GM23338 (cell line): Measurements from ENCODE around the gene CCIN. TPM values are rescaled to one million over a fixed set of nuclear protein-coding genes. Genes with fewer than 3 reads are reported as not detected.

Experiments
- ATAC-seq: fragments of 200-7000 bp; cut with Tn5 transposase; 3 replicates; pipeline ENCODE4 v1.9.1; 2020
- DNase-seq: peaks from one replicate; pipeline ENCODE4 v3.0.0-alpha.2; 2015; ENCODE audit warnings: low spot score
- H2AFZ ChIP-seq: fragments of 200-600 bp; sonication (generic); 2 replicates; pipeline ENCODE4 v1.8.0; 2016; ENCODE audit warnings: antibody characterized with exemption, mild to moderate bottlenecking, moderate library complexity
- H3F3A ChIP-seq: fragments of 200-600 bp; sonication (generic); replicated peaks from 2 replicates; pipeline ENCODE4 v1.8.0; 2017; ENCODE audit warnings: antibody characterized with exemption, mixed run types, low read depth
- H3K27ac ChIP-seq: fragments of 200-600 bp; sonication (generic); 2 replicates; pipeline ENCODE4 v1.6.1; 2016; ENCODE audit warnings: low read depth
- H3K27me3 ChIP-seq: fragments of 200-600 bp; sonication (generic); 2 replicates; pipeline ENCODE4 v1.8.0; 2016; ENCODE audit warnings: mild to moderate bottlenecking, mixed run types, moderate library complexity; ENCODE audit not compliant: insufficient read depth
- H3K36me3 ChIP-seq: fragments of 200-600 bp; sonication (generic); 2 replicates; pipeline ENCODE4 v1.8.0; 2016; ENCODE audit warnings: mild to moderate bottlenecking; ENCODE audit not compliant: insufficient read depth
- H3K4me1 ChIP-seq: fragments of 200-600 bp; sonication (generic); 2 replicates; pipeline ENCODE4 v1.8.0; 2016; ENCODE audit warnings: mild to moderate bottlenecking, moderate library complexity; ENCODE audit not compliant: insufficient read depth
- H3K4me2 ChIP-seq: fragments of 200-600 bp; sonication (generic); 2 replicates; pipeline ENCODE4 v1.7.1; 2017; ENCODE audit warnings: mixed run types
- H3K4me3 ChIP-seq: fragments of 200-600 bp; sonication (generic); 2 replicates; pipeline ENCODE4 v1.6.1; 2016; ENCODE audit warnings: mixed run types
- H3K79me2 ChIP-seq: fragments of 200-600 bp; sonication (generic); replicated peaks from 2 replicates; pipeline ENCODE4 v1.8.0; 2017; ENCODE audit warnings: mild to moderate bottlenecking; ENCODE audit not compliant: insufficient read depth
- H3K9me2 ChIP-seq: fragments of 200-600 bp; sonication (generic); 2 replicates; pipeline ENCODE4 v1.8.0; 2017; ENCODE audit not compliant: insufficient read depth
- H4K20me1 ChIP-seq: fragments of 200-600 bp; sonication (generic); replicated peaks from 2 replicates; pipeline ENCODE4 v1.8.0; 2017; ENCODE audit warnings: mild to moderate bottlenecking; ENCODE audit not compliant: insufficient read depth
- H3K27ac Mint-ChIP-seq: 2 replicates; pipeline ENCODE4 v1.8.0; 2020; ENCODE audit warnings: inconsistent platforms, mild to moderate bottlenecking, moderate library complexity, mixed read lengths
- H3K27me3 Mint-ChIP-seq: 3 replicates; pipeline ENCODE4 v1.8.0; 2022; ENCODE audit warnings: low read depth, mild to moderate bottlenecking, moderate library complexity, mixed read lengths, inconsistent platforms; ENCODE audit not compliant: insufficient read depth, poor library complexity
- H3K36me3 Mint-ChIP-seq: 3 replicates; pipeline ENCODE4 v1.8.0; 2021; ENCODE audit warnings: low read depth, mild to moderate bottlenecking, inconsistent platforms, moderate library complexity, mixed read lengths
- H3K4me1 Mint-ChIP-seq: 3 replicates; pipeline ENCODE4 v1.8.0; 2020; ENCODE audit warnings: mild to moderate bottlenecking, inconsistent platforms, mixed read lengths
- H3K4me3 Mint-ChIP-seq: 3 replicates; pipeline ENCODE4 v1.8.0; 2021; ENCODE audit warnings: moderate library complexity, mild to moderate bottlenecking, inconsistent platforms, mixed read lengths
- H3K9me3 Mint-ChIP-seq: 3 replicates; pipeline ENCODE4 v1.8.0; 2020; ENCODE audit warnings: moderate library complexity, mild to moderate bottlenecking, inconsistent platforms, mixed read lengths
- CREB1 ChIP-seq: fragments of 250-450 bp; sonication (Bioruptor Pico); IDR thresholded peaks from 2 replicates; pipeline ENCODE4 v1.5.0; 2020; ENCODE audit warnings: low read depth, mild to moderate bottlenecking, moderate library complexity
- EZH2 ChIP-seq: fragments of 200-600 bp; sonication (generic); IDR thresholded peaks from one replicate; pipeline ENCODE4 v1.8.0; 2017; ENCODE audit warnings: antibody characterized with exemption, mild to moderate bottlenecking, low read depth; ENCODE audit not compliant: unreplicated experiment
- EZH2phosphoT487 ChIP-seq: fragments of 200-600 bp; sonication (generic); IDR thresholded peaks from one replicate; pipeline ENCODE4 v1.8.1; 2018; ENCODE audit warnings: antibody characterized with exemption; ENCODE audit not compliant: unreplicated experiment
- JUNB ChIP-seq: IDR thresholded peaks from one replicate; pipeline ENCODE4 v1.6.1; 2016; ENCODE audit warnings: antibody characterized with exemption; ENCODE audit not compliant: unreplicated experiment
- NANOG ChIP-seq: IDR thresholded peaks from 2 replicates; pipeline ENCODE4 v1.6.1; 2016; ENCODE audit warnings: antibody characterized with exemption, borderline replicate concordance
- POLR2AphosphoS5 ChIP-seq: IDR thresholded peaks from 2 replicates; pipeline ENCODE4 v1.6.1; 2016; ENCODE audit warnings: antibody characterized with exemption, low read depth
- STAT1 ChIP-seq: IDR thresholded peaks from one replicate; pipeline ENCODE4 v1.6.1; 2016; ENCODE audit warnings: antibody characterized with exemption; ENCODE audit not compliant: unreplicated experiment
- ZNF331 ChIP-seq: fragments of 250-450 bp; sonication (Bioruptor Pico); IDR thresholded peaks from 2 replicates; pipeline ENCODE4 v1.5.0; 2020; ENCODE audit warnings: low read depth, mild to moderate bottlenecking, moderate library complexity
- polyA plus RNA-seq: library from polyadenylated mRNA; unstranded; fragments of >200 nt; fragmentation: Nextera tagmentation; extraction: Ambion mirVana; gene quantifications from 2 replicates; pipeline ENCODE4 v1.2.1, GENCODE V29; 2016
- total RNA-seq: library from RNA; depleted of rRNA; stranded (reverse); fragments of >200 nt; shearing (Covaris generic); gene quantifications from 2 replicates; pipeline ENCODE4 v1.2.3, GENCODE V29; 2014
- TF ChIP-seq, protein P1 (sequence below): fragments of 250-450 bp; sonication (Bioruptor Pico); IDR thresholded peaks from 2 replicates; pipeline ENCODE4 v1.5.0; 2020; ENCODE audit warnings: mild to moderate bottlenecking, moderate library complexity
- TF ChIP-seq, protein P2 (sequence below): IDR thresholded peaks from one replicate; pipeline ENCODE4 v1.6.1; 2018; ENCODE audit warnings: antibody characterized with exemption; ENCODE audit not compliant: unreplicated experiment
- TF ChIP-seq, protein P3 (sequence below), 2 experiments: fragments of 200-600 bp in 1 of 2; sonication (generic) in 1 of 2; conservative IDR thresholded peaks; 2 replicates each; pipeline versions ENCODE4 v1.5.1 to v1.6.1; 2016 to 2017; ENCODE audit warnings: antibody characterized with exemption in 2 of 2, low read depth in 2 of 2, mild to moderate bottlenecking in 2 of 2, moderate library complexity in 1 of 2

The CCIN gene
- total and polyA plus RNA-seq, 2 experiments from 2014 or later: 0.14 TPM; not detected in 1

DNA sequence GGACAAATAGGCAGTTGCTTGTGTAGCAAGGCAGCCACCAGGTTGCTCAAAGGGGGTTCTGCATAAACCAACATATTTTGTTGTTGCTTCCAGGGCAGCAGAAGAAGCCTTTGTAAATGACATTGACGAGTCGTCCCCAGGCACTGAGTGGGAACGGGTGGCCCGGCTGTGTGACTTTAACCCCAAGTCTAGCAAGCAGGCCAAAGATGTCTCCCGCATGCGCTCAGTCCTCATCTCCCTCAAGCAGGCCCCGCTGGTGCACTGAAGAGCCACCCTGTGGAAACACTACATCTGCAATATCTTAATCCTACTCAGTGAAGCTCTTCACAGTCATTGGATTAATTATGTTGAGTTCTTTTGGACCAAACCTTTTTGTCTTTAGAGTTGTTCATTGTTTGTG lies 42.3 kb downstream of the CCIN start:
- Mint-ChIP-seq H3K4me1 (no peaks in the 10 kb centered on the region), H3K27ac (no peak overlapping the region), H3K4me3 (no peak overlapping the region), H3K9me3 (no peaks in the 10 kb centered on the region), H3K27me3 (peaks cover 1% of the 10 kb centered on the region), H3K36me3 (peaks cover 69% of the 10 kb centered on the region)
- no peak for DNase-seq
- H3K4me1 ChIP-seq: no peaks in the 10 kb centered on the region
- no peak overlapping the region for H2AFZ ChIP-seq
- 0 out of 2 replicates have a peak overlapping the region, but pooled peaks have one; percentile 39 for H3K27ac ChIP-seq
- H3K27me3 ChIP-seq: no peaks in the 10 kb centered on the region
- no peak for ATAC-seq
- no peak overlapping the region for H3K4me2 ChIP-seq
- no peak for TF ChIP-seq EZH2
- TF ChIP-seq ZNF331 (CRISPR knock-in tag): no peak
- no peak for TF ChIP-seq POLR2AphosphoS5
- H3K4me3 ChIP-seq: no peak overlapping the region
- 0 out of 2 replicates have a peak, but pooled peaks cover 2% of the 10 kb centered on the region for H3F3A ChIP-seq
- H3K36me3 ChIP-seq: peaks cover 35% of the 10 kb centered on the region
- peaks cover 49% of the 10 kb centered on the region for H4K20me1 ChIP-seq
- H3K9me2 ChIP-seq: no peaks in the 10 kb centered on the region
- H3K79me2 ChIP-seq: peaks cover 68% of the 10 kb centered on the region

DNA sequence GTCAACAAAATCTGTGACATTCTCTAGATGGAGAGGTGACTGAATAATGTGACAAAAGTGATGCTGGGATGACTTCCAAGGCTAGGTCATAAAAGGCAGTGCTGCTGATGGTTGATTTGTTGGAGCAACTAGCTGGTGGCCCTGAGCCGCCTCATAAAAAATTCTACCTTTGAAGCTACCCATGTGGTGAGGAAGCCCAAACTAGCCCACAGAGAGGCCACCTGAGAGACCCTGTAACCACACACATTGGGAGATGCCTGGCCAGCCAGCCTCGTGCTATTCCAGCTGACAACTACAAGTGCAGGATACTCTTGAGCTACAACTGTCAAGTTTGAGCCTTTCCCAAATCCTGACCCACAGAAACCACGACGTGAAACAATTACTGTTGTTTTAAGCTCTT lies 44.2 kb downstream of the CCIN start:
- peaks cover 46% of the 10 kb centered on the region for H4K20me1 ChIP-seq
- no peak overlapping the region for H3K4me2 ChIP-seq
- no peak for TF ChIP-seq STAT1
- TF ChIP-seq EZH2phosphoT487: no peak
- TF ChIP-seq EZH2: no peak
- TF ChIP-seq, protein P1, sequence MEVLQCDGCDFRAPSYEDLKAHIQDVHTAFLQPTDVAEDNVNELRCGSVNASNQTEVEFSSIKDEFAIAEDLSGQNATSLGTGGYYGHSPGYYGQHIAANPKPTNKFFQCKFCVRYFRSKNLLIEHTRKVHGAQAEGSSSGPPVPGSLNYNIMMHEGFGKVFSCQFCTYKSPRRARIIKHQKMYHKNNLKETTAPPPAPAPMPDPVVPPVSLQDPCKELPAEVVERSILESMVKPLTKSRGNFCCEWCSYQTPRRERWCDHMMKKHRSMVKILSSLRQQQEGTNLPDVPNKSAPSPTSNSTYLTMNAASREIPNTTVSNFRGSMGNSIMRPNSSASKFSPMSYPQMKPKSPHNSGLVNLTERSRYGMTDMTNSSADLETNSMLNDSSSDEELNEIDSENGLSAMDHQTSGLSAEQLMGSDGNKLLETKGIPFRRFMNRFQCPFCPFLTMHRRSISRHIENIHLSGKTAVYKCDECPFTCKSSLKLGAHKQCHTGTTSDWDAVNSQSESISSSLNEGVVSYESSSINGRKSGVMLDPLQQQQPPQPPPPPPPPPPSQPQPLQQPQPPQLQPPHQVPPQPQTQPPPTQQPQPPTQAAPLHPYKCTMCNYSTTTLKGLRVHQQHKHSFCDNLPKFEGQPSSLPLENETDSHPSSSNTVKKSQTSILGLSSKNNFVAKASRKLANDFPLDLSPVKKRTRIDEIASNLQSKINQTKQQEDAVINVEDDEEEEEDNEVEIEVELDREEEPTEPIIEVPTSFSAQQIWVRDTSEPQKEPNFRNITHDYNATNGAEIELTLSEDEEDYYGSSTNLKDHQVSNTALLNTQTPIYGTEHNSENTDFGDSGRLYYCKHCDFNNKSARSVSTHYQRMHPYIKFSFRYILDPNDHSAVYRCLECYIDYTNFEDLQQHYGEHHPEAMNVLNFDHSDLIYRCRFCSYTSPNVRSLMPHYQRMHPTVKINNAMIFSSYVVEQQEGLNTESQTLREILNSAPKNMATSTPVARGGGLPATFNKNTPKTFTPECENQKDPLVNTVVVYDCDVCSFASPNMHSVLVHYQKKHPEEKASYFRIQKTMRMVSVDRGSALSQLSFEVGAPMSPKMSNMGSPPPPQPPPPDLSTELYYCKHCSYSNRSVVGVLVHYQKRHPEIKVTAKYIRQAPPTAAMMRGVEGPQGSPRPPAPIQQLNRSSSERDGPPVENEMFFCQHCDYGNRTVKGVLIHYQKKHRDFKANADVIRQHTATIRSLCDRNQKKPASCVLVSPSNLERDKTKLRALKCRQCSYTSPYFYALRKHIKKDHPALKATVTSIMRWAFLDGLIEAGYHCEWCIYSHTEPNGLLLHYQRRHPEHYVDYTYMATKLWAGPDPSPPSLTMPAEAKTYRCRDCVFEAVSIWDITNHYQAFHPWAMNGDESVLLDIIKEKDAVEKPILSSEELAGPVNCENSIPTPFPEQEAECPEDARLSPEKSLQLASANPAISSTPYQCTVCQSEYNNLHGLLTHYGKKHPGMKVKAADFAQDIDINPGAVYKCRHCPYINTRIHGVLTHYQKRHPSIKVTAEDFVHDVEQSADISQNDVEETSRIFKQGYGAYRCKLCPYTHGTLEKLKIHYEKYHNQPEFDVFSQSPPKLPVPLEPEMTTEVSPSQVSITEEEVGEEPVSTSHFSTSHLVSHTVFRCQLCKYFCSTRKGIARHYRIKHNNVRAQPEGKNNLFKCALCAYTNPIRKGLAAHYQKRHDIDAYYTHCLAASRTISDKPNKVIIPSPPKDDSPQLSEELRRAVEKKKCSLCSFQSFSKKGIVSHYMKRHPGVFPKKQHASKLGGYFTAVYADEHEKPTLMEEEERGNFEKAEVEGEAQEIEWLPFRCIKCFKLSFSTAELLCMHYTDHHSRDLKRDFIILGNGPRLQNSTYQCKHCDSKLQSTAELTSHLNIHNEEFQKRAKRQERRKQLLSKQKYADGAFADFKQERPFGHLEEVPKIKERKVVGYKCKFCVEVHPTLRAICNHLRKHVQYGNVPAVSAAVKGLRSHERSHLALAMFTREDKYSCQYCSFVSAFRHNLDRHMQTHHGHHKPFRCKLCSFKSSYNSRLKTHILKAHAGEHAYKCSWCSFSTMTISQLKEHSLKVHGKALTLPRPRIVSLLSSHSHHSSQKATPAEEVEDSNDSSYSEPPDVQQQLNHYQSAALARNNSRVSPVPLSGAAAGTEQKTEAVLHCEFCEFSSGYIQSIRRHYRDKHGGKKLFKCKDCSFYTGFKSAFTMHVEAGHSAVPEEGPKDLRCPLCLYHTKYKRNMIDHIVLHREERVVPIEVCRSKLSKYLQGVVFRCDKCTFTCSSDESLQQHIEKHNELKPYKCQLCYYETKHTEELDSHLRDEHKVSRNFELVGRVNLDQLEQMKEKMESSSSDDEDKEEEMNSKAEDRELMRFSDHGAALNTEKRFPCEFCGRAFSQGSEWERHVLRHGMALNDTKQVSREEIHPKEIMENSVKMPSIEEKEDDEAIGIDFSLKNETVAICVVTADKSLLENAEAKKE (CRISPR knock-in tag): no peak
- no peak for TF ChIP-seq CREB1
- TF ChIP-seq POLR2AphosphoS5: no peak
- TF ChIP-seq, protein P2, sequence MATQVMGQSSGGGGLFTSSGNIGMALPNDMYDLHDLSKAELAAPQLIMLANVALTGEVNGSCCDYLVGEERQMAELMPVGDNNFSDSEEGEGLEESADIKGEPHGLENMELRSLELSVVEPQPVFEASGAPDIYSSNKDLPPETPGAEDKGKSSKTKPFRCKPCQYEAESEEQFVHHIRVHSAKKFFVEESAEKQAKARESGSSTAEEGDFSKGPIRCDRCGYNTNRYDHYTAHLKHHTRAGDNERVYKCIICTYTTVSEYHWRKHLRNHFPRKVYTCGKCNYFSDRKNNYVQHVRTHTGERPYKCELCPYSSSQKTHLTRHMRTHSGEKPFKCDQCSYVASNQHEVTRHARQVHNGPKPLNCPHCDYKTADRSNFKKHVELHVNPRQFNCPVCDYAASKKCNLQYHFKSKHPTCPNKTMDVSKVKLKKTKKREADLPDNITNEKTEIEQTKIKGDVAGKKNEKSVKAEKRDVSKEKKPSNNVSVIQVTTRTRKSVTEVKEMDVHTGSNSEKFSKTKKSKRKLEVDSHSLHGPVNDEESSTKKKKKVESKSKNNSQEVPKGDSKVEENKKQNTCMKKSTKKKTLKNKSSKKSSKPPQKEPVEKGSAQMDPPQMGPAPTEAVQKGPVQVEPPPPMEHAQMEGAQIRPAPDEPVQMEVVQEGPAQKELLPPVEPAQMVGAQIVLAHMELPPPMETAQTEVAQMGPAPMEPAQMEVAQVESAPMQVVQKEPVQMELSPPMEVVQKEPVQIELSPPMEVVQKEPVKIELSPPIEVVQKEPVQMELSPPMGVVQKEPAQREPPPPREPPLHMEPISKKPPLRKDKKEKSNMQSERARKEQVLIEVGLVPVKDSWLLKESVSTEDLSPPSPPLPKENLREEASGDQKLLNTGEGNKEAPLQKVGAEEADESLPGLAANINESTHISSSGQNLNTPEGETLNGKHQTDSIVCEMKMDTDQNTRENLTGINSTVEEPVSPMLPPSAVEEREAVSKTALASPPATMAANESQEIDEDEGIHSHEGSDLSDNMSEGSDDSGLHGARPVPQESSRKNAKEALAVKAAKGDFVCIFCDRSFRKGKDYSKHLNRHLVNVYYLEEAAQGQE: no peak
- no peak for TF ChIP-seq JUNB
- no peak for TF ChIP-seq NANOG
- TF ChIP-seq ZNF331 (CRISPR knock-in tag): no peak
- TF ChIP-seq, protein P3, sequence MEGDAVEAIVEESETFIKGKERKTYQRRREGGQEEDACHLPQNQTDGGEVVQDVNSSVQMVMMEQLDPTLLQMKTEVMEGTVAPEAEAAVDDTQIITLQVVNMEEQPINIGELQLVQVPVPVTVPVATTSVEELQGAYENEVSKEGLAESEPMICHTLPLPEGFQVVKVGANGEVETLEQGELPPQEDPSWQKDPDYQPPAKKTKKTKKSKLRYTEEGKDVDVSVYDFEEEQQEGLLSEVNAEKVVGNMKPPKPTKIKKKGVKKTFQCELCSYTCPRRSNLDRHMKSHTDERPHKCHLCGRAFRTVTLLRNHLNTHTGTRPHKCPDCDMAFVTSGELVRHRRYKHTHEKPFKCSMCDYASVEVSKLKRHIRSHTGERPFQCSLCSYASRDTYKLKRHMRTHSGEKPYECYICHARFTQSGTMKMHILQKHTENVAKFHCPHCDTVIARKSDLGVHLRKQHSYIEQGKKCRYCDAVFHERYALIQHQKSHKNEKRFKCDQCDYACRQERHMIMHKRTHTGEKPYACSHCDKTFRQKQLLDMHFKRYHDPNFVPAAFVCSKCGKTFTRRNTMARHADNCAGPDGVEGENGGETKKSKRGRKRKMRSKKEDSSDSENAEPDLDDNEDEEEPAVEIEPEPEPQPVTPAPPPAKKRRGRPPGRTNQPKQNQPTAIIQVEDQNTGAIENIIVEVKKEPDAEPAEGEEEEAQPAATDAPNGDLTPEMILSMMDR (conservative IDR thresholded peaks at IDR 0.05; ENCODE audit: low read depth in 2 of 2): no peak
- Mint-ChIP-seq H3K36me3 (peaks cover 58% of the 10 kb centered on the region), H3K27me3 (peaks cover 6% of the 10 kb centered on the region), H3K4me1 (no peaks in the 10 kb centered on the region), H3K4me3 (no peak overlapping the region), H3K9me3 (no peaks in the 10 kb centered on the region), H3K27ac (no peak overlapping the region)
- no peak for ATAC-seq
- no peak overlapping the region for H2AFZ ChIP-seq
- no peak overlapping the region for H3K4me3 ChIP-seq
- H3K27me3 ChIP-seq: no peaks in the 10 kb centered on the region
- DNase-seq: no peak
- peaks cover 22% of the 10 kb centered on the region for H3K36me3 ChIP-seq
- H3K9me2 ChIP-seq: no peaks in the 10 kb centered on the region
- peaks cover 50% of the 10 kb centered on the region for H3K79me2 ChIP-seq
- H3K4me1 ChIP-seq: no peaks in the 10 kb centered on the region
- H3K27ac ChIP-seq: no peak overlapping the region
- 0 out of 2 replicates have a peak, but pooled peaks cover 2% of the 10 kb centered on the region for H3F3A ChIP-seq
